RPMI7951 (cell line): ENCODE measurements around the gene SFMBT2. TPM values are rescaled to one million over a fixed set of nuclear protein-coding genes. Genes with fewer than 3 reads are reported as not detected.
"Not testable (repeated sequence)": the region's sequence is repeated elsewhere in the genome, so short reads cannot be mapped to it uniquely, and the experiment has no call there.

ENCODE experiments used
- DNase-seq: peaks from one replicate; pipeline ENCODE4 v3.0.0-alpha.2; 2012; ENCODE audit warnings: low read depth
- total RNA-seq: library from RNA; depleted of rRNA; stranded (reverse); fragments of >200 nt; shearing (Covaris generic); gene quantifications from 2 replicates; pipeline ENCODE4 v1.2.3, GENCODE V29; 2014

The SFMBT2 gene
- total RNA-seq, 1 experiment from 2014 or later: 0.36 TPM

- DNase-seq: no peak
These were observed 9.7 kb downstream of the SFMBT2 start for GRCh38 chr10:7401156-7401555.

GRCh38 chr10:7400068-7400715 is 10.6 kb downstream of the SFMBT2 start:
- no peak for DNase-seq

DNA sequence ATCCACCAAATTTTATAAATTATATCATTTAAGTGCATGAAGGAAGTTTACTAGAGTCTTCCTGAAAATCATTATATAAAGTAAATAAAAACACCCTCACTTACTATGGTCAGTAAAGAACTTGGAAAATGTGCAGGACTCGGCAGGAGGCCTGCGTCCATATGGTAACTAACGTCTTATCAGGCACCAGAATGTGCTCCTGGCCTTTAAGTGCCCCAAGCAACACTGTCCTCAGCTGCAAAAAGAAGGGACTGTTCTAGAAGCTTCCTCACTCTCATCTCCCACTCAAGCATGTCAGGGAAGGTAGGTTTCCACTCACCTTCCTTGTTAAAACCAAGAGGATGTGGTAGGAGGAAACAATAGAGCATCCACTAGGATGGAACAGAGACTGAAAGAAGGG is 11.3 kb downstream of the SFMBT2 start:
- no peak for DNase-seq

DNA sequence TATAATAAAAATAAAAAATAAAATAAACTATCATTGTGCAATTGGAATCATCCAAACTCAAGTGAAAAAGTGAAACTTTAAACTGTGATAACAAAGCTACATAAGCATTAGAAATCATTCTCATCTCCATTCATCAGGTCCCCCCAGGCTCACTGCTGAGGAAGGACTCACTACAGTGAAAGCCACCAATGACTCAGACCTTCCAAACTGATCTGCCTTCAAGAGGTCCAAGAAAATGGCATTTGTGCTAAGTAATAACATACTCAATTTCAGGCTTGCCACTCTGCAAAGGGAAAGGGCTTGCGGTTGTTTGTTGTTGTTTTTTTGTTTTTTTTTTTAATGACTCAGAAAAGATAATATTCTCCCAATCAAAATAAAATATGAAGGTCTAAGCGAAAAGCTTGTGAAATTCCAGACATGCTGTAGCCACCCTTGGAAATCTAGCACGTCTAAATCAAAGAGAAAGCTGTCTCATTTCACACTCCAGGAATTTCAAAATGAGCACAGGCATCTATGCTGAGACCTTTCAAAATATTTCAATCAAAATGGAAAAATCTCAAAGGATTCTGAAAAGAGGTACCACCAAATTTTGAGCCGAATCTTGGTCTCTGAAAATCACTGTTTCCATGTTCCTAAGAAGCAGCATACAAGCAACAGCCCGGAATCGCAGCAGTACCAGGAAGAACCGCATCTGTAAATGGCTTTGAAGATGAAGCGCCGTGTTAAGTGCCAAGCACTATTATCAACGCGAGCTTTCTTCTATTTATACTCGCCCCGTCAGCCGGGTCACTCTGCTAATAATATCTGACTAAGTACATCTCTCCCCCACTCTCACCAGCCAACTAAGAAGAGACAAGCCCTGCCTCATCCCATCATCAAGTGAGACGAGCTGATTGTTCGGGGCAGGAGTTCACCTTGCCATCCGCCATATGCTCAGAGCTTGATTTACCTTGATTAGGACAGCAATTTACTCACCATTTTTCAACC is 13.5 kb downstream of the SFMBT2 start:
- DNase-seq: peak; percentile 47

- DNase-seq: not testable (repeated sequence)
These were observed 18.5 kb downstream of the SFMBT2 start for GRCh38 chr10:7392301-7392700.

DNA sequence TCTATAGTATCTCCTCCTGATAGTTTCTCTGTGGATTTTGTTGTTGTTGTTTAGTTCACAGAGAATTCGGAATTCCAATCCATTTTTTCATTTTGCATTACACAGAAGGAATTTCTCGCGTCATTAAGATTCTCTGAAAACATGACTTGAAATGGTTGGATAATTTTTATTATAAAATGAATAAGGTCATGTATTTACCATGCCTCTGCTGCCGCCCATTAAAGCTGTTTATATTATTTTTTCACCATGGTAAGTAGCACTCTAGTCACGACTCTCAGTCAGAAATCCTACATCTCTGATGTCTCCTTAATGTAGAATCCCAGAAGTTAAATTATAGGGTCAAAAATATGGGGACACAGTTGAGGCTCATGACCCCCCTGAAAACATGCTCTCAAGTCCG is 19.1 kb downstream of the SFMBT2 start:
- DNase-seq: no peak

GRCh38 chr10:7390689-7391110 is 20.1 kb downstream of the SFMBT2 start:
- not testable (repeated sequence) for DNase-seq

GRCh38 chr10:7389844-7390243 is 21.0 kb downstream of the SFMBT2 start:
- DNase-seq: no peak

GRCh38 chr10:7389346-7389745 is 21.5 kb downstream of the SFMBT2 start:
- DNase-seq: no peak

GRCh38 chr10:7388602-7389001 is 22.2 kb downstream of the SFMBT2 start:
- no peak for DNase-seq

GRCh38 chr10:7388149-7388548 is 22.7 kb downstream of the SFMBT2 start:
- DNase-seq: not testable (repeated sequence)

- no peak for DNase-seq
These were observed 25.7 kb downstream of the SFMBT2 start for GRCh38 chr10:7385114-7385513.

DNA sequence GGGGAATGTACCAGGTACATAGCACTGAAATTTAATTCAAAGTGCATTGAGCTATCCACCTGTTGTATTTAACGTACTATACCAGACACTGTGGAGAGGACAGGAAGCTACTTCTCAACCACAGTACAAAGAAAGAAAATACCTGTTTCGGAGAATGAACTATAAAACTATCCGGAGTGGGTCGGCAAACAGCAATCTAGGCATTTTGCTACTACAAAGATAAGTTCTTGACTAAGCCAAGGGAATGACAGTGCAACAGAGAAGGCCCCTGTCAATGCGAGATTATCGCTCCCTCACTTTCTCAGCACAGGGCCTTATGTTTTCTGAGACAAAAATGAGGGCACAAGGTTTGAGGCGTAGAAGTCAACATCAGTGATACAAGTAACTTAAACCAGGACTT is 27.4 kb downstream of the SFMBT2 start:
- DNase-seq: no peak

GRCh38 chr10:7380704-7381241 is 30.1 kb downstream of the SFMBT2 start:
- DNase-seq: no peak

GRCh38 chr10:7378602-7379403 is 32.0 kb downstream of the SFMBT2 start:
- DNase-seq: no peak

DNA sequence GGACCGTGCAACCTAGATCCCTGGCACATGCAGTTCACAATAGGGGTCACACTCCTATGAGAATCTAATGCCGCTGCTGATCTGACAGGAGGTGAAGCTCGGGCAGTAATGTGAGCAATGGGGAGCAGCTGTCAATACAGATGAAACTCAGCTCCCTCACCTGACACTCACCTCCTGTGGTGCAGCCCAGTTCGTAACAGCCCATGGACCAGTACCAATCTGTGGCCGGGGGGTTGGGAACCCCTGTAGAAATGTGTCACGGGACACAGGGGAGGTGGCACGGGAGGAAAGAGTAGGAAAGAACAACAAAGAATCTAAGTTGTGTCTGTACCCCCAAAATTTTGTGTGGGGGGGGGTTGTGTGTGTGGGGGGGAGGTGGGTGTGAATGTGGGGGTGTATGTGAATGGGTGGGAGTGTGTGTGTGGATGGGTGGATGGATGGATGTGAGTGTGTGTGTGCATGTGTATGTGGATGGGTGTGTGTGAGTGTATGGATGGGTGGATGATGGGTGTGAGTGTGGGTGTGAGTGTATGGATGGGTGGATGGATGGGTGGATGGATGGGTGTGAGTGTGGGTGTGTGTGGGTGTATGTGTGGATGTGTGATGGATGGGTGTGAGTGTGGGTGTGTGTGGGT is 33.1 kb downstream of the SFMBT2 start:
- no peak for DNase-seq

DNA sequence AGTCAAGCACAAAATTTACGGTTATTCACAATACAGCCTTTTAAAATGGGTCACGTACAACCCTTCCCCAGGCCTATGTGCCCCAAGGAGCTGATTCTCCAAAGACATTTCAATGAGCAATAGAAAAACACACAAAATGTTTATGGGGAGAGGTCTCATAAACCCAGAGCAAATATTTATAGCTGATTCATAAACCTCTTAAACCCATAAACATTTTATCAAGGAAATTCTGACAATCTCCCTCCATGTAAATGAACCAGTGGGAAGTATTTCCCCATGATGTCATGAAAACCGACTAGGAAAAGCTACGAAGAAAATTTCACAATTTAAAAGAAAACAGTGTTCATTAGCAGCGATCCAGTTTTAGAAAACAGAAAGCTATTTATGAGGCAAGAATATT is 36.0 kb downstream of the SFMBT2 start:
- no peak for DNase-seq

DNA sequence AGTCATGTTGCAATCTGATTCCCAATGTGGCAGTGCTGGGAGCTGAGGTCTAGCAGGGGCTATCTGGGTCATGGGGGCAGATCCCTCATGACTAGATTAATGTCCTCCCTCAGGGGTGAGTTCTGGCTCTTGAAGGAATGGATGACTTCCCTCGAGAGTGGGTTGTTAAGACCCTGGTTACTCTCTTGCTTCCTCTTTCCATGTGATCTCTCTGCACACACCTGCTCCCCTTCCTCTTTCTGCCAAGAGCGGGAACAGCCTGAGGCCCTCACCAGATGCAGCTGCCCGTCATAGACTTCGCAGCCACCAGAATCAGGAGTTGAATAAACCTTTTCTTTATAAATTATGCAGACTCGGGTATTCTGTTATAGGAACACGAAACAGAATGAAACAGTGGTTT is 37.8 kb downstream of the SFMBT2 start:
- DNase-seq: no peak

GRCh38 chr10:7372504-7372903 is 38.3 kb downstream of the SFMBT2 start:
- DNase-seq: no peak

DNA sequence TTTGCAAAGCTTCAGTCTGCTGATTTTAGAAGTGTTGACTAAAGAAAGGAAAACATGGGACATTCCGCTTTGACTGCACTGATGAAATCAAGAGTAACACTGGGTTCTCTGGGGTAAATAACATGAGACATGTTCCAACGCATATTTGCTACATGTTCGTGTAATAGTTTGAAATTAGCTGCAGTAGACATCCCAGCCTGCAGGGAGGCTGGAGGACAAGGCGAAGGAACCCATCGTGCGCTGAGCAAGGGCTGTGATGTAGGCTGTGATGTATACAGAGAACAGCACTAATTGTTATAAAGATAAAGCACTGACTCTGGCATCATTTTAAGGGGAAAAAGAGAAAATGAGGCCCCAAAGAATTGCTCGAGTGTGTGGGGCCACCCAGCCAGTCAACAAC is 40.3 kb downstream of the SFMBT2 start:
- DNase-seq: no peak

- DNase-seq: peak; percentile 2
These were observed 45.6 kb downstream of the SFMBT2 start for GRCh38 chr10:7365027-7365745.
